ENCODE measurements around the gene CAPN13. TPM values are rescaled to one million over a fixed set of nuclear protein-coding genes. Genes with fewer than 3 reads are reported as not detected.

Gene CAPN13
- polyA plus RNA-seq, 4 donors = 12.4 to 85.9 (median 59.5) TPM

GRCh38 chr2:30820381-30821055 lies 13.3 kb upstream of the CAPN13 start:
- H3K36me3 ChIP-seq (ENCODE audit: control insufficient read depth in 3 of 3, insufficient read depth in 2 of 3, low read depth in 1 of 3, low read length in 3 of 3) = no peaks in the 10 kb centered on the region
- DNase-seq = no peak
- no peaks in the 10 kb centered on the region for H3K27me3 ChIP-seq (ENCODE audit: control insufficient read depth in 3 of 3, insufficient read depth in 3 of 3, low read length in 3 of 3)
- H3K27ac ChIP-seq (ENCODE audit: low read depth in 1 of 3, low read length in 2 of 3) = no peak overlapping the region
- WGBS, 3 donors = 81 to 89% (median 85%) methylated on average over 12 of the region's 12 CpGs
- no peaks in the 10 kb centered on the region for H3K4me1 ChIP-seq (ENCODE audit: control insufficient read depth in 3 of 3, insufficient read depth in 2 of 3, low read depth in 1 of 3, low read length in 2 of 3)
- FAIRE-seq = no peak
- H3K4me3 ChIP-seq (ENCODE audit: low read depth in 1 of 3, low read length in 3 of 3) = no peak overlapping the region
- H3K9me3 ChIP-seq (ENCODE audit: control insufficient read depth in 2 of 2, insufficient read depth in 1 of 2, low read depth in 1 of 2, low read length in 1 of 2) = no peaks in the 10 kb centered on the region

- Histone ChIP-seq H3K27me3 (ENCODE audit: control insufficient read depth in 3 of 3, insufficient read depth in 3 of 3, low read length in 3 of 3) (peaks cover 0 to 4% (median 0%) of the 10 kb centered on the region in 3 donors), H3K27ac (ENCODE audit: low read depth in 1 of 3, low read length in 2 of 3) (no peak overlapping the region), H3K4me1 (ENCODE audit: control insufficient read depth in 3 of 3, insufficient read depth in 2 of 3, low read depth in 1 of 3, low read length in 2 of 3) (peaks cover 0 to 11% (median 0%) of the 10 kb centered on the region in 3 donors), H3K4me3 (ENCODE audit: low read depth in 1 of 3, low read length in 3 of 3) (no peak overlapping the region), H3K36me3 (ENCODE audit: control insufficient read depth in 3 of 3, insufficient read depth in 2 of 3, low read depth in 1 of 3, low read length in 3 of 3) (no peaks in the 10 kb centered on the region), H3K9me3 (ENCODE audit: control insufficient read depth in 2 of 2, insufficient read depth in 1 of 2, low read depth in 1 of 2, low read length in 1 of 2) (no peaks in the 10 kb centered on the region)
- WGBS, 3 donors = 70 to 89% (median 71%) methylated on average over 4 of the region's 4 CpGs
- FAIRE-seq (no peak), DNase-seq (no peak)
These were observed 2.7 kb upstream of the CAPN13 start for GRCh38 chr2:30809938-30810337.

GRCh38 chr2:30808695-30809094 lies 1.4 kb upstream of the CAPN13 start:
- WGBS, 3 donors = 82 to 91% (median 89%) methylated on average over 4 of the region's 4 CpGs
- Histone ChIP-seq H3K4me3 (ENCODE audit: low read depth in 1 of 3, low read length in 3 of 3) (no peak overlapping the region), H3K27me3 (ENCODE audit: control insufficient read depth in 3 of 3, insufficient read depth in 3 of 3, low read length in 3 of 3) (peaks cover 0 to 4% (median 0%) of the 10 kb centered on the region in 3 donors), H3K4me1 (ENCODE audit: control insufficient read depth in 3 of 3, insufficient read depth in 2 of 3, low read depth in 1 of 3, low read length in 2 of 3) (peaks cover 0 to 11% (median 0%) of the 10 kb centered on the region in 3 donors), H3K9me3 (ENCODE audit: control insufficient read depth in 2 of 2, insufficient read depth in 1 of 2, low read depth in 1 of 2, low read length in 1 of 2) (no peaks in the 10 kb centered on the region), H3K27ac (ENCODE audit: low read depth in 1 of 3, low read length in 2 of 3) (no peak overlapping the region), H3K36me3 (ENCODE audit: control insufficient read depth in 3 of 3, insufficient read depth in 2 of 3, low read depth in 1 of 3, low read length in 3 of 3) (no peaks in the 10 kb centered on the region)
- FAIRE-seq = no peak
- DNase-seq = no peak

DNA sequence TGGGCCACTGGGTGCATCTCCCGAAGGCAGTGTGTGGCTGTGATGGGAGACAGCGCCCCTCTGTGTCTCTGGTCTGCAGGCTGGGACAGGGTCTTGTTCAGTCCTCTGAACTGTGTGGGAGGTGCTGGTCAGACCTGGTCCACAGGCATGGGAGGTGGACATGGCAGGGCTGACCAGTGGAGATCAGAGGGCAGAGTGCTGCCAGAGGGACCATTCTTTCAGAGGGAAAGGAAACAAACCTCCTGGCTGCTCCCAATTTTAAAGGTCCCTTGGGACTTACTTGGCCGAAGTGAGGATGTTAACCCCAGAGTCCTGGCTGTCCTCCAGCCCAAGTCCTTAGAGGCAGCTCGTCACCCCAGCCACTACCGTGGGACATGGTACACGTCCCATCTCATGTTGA lies 4.0 kb downstream of the CAPN13 start:
- no peaks in the 10 kb centered on the region for H3K9me3 ChIP-seq (ENCODE audit: control insufficient read depth in 2 of 2, insufficient read depth in 1 of 2, low read depth in 1 of 2, low read length in 1 of 2)
- DNase-seq (no peak), FAIRE-seq (no peak)
- no peaks in the 10 kb centered on the region for H3K27me3 ChIP-seq (ENCODE audit: control insufficient read depth in 3 of 3, insufficient read depth in 3 of 3, low read length in 3 of 3)
- H3K36me3 ChIP-seq (ENCODE audit: control insufficient read depth in 3 of 3, insufficient read depth in 2 of 3, low read depth in 1 of 3, low read length in 3 of 3) = peaks cover 0 to 3% (median 0%) of the 10 kb centered on the region in 3 donors
- H3K4me3 ChIP-seq (ENCODE audit: low read depth in 1 of 3, low read length in 3 of 3) = no peak overlapping the region
- H3K4me1 ChIP-seq (ENCODE audit: control insufficient read depth in 3 of 3, insufficient read depth in 2 of 3, low read depth in 1 of 3, low read length in 2 of 3) = peaks cover 0 to 11% (median 0%) of the 10 kb centered on the region in 3 donors
- no peak overlapping the region for H3K27ac ChIP-seq (ENCODE audit: low read depth in 1 of 3, low read length in 2 of 3)
- WGBS, 3 donors = 71 to 78% (median 77%) methylated on average over 6 of the region's 6 CpGs

DNA sequence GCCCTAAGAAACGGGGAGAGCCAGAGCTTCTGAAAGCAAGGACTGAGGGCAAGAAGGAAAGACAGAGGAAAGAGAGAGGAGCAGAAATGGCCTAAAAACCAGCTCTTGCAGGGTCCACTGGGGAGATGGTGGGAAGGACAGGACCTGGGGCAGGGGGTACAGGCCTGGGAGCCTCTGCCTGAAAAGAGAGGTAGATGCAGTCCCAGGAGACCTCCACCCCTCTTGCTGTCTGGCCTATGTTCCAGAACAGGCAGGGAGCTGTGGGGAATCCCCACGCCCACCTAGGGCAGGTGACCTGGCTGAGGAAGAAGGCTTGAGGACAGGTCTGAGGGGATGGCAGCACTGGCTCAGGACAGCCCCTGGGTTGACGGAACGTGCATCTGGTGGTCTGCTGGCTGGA lies 4.6 kb downstream of the CAPN13 start:
- no peak for FAIRE-seq
- no peak overlapping the region for H3K4me3 ChIP-seq (ENCODE audit: low read depth in 1 of 3, low read length in 3 of 3)

GRCh38 chr2:30801821-30802455 lies 5.3 kb downstream of the CAPN13 start:
- H3K4me3 ChIP-seq (ENCODE audit: low read depth in 1 of 3, low read length in 3 of 3) = no peak overlapping the region
- no peaks in the 10 kb centered on the region for H3K9me3 ChIP-seq (ENCODE audit: control insufficient read depth in 2 of 2, insufficient read depth in 1 of 2, low read depth in 1 of 2, low read length in 1 of 2)
- H3K36me3 ChIP-seq (ENCODE audit: control insufficient read depth in 3 of 3, insufficient read depth in 2 of 3, low read depth in 1 of 3, low read length in 3 of 3) = peaks cover 0 to 3% (median 0%) of the 10 kb centered on the region in 3 donors
- DNase-seq (no peak), FAIRE-seq (no peak)
- H3K27me3 ChIP-seq (ENCODE audit: control insufficient read depth in 3 of 3, insufficient read depth in 3 of 3, low read length in 3 of 3) = no peaks in the 10 kb centered on the region
- WGBS, 3 donors = 86 to 89% (median 89%) methylated on average over 13 of the region's 13 CpGs
- peaks cover 0 to 8% (median 1%) of the 10 kb centered on the region in 3 donors for H3K4me1 ChIP-seq (ENCODE audit: control insufficient read depth in 3 of 3, insufficient read depth in 2 of 3, low read depth in 1 of 3, low read length in 2 of 3)
- no peak overlapping the region for H3K27ac ChIP-seq (ENCODE audit: low read depth in 1 of 3, low read length in 2 of 3)

More for the DNA sequence above, 4.6 kb downstream of the CAPN13 start:
- Histone ChIP-seq H3K9me3 (ENCODE audit: control insufficient read depth in 2 of 2, insufficient read depth in 1 of 2, low read depth in 1 of 2, low read length in 1 of 2) (no peaks in the 10 kb centered on the region), H3K36me3 (ENCODE audit: control insufficient read depth in 3 of 3, insufficient read depth in 2 of 3, low read depth in 1 of 3, low read length in 3 of 3) (peaks cover 0 to 3% (median 0%) of the 10 kb centered on the region in 3 donors), H3K4me1 (ENCODE audit: control insufficient read depth in 3 of 3, insufficient read depth in 2 of 3, low read depth in 1 of 3, low read length in 2 of 3) (peaks cover 0 to 8% (median 0%) of the 10 kb centered on the region in 3 donors), H3K27ac (ENCODE audit: low read depth in 1 of 3, low read length in 2 of 3) (no peak overlapping the region), H3K27me3 (ENCODE audit: control insufficient read depth in 3 of 3, insufficient read depth in 3 of 3, low read length in 3 of 3) (no peaks in the 10 kb centered on the region)
- 70 to 85% (median 84%) methylated on average over 4 of the region's 4 CpGs for WGBS, 3 donors
- DNase-seq = no peak

- Histone ChIP-seq H3K36me3 (ENCODE audit: control insufficient read depth in 3 of 3, insufficient read depth in 2 of 3, low read depth in 1 of 3, low read length in 3 of 3) (peaks cover 0 to 3% (median 0%) of the 10 kb centered on the region in 3 donors), H3K9me3 (ENCODE audit: control insufficient read depth in 2 of 2, insufficient read depth in 1 of 2, low read depth in 1 of 2, low read length in 1 of 2) (no peaks in the 10 kb centered on the region), H3K27ac (ENCODE audit: low read depth in 1 of 3, low read length in 2 of 3) (no peak overlapping the region), H3K27me3 (ENCODE audit: control insufficient read depth in 3 of 3, insufficient read depth in 3 of 3, low read length in 3 of 3) (no peaks in the 10 kb centered on the region), H3K4me1 (ENCODE audit: control insufficient read depth in 3 of 3, insufficient read depth in 2 of 3, low read depth in 1 of 3, low read length in 2 of 3) (peaks cover 0 to 7% (median 2%) of the 10 kb centered on the region in 3 donors), H3K4me3 (ENCODE audit: low read depth in 1 of 3, low read length in 3 of 3) (no peak overlapping the region)
- DNase-seq (no peak), FAIRE-seq (no peak)
- WGBS, 3 donors = 94 to 97% (median 96%) methylated on average over 5 of the region's 5 CpGs
These were observed 7.1 kb downstream of the CAPN13 start for GRCh38 chr2:30800159-30800558.

- no peak for DNase-seq
- H3K27ac ChIP-seq (ENCODE audit: low read depth in 1 of 3, low read length in 2 of 3) = no peak overlapping the region
These were observed 7.9 kb downstream of the CAPN13 start for GRCh38 chr2:30799366-30799765.

More at GRCh38 chr2:30799366-30799765, 7.9 kb downstream of the CAPN13 start:
- Histone ChIP-seq H3K9me3 (ENCODE audit: control insufficient read depth in 2 of 2, insufficient read depth in 1 of 2, low read depth in 1 of 2, low read length in 1 of 2) (no peaks in the 10 kb centered on the region), H3K27me3 (ENCODE audit: control insufficient read depth in 3 of 3, insufficient read depth in 3 of 3, low read length in 3 of 3) (no peaks in the 10 kb centered on the region), H3K4me1 (ENCODE audit: control insufficient read depth in 3 of 3, insufficient read depth in 2 of 3, low read depth in 1 of 3, low read length in 2 of 3) (peaks cover 0 to 7% (median 2%) of the 10 kb centered on the region in 3 donors), H3K36me3 (ENCODE audit: control insufficient read depth in 3 of 3, insufficient read depth in 2 of 3, low read depth in 1 of 3, low read length in 3 of 3) (peaks cover 0 to 3% (median 0%) of the 10 kb centered on the region in 3 donors), H3K4me3 (ENCODE audit: low read depth in 1 of 3, low read length in 3 of 3) (no peak overlapping the region)
- FAIRE-seq = no peak
- WGBS, 3 donors = 58 to 87% (median 80%) methylated on average over 5 of the region's 5 CpGs

Data from small intestine (tissue), 7 donors.